Activated CD4-positive, alpha-beta T cell treated with anti-CD3 and anti-CD28 coated beads, Interleukin-2, Interleukin-6, amounts not matched to agents 100 ng/mL and 50 ng/mL, durations not matched to agents 16 hours and 8 hours (primary cell): ENCODE results near the gene MATN4.
A peak's percentile ranks its signal among the peaks of the same experiment; 100 is the strongest.

Experiments
- DNase-seq: peaks from one replicate; pipeline ENCODE4 v3.0.0-alpha.2; 2020

Gene MATN4

GRCh38 chr20:45313065-45313695 is 5.1 kb upstream of the MATN4 start:
- no peak for DNase-seq

DNA sequence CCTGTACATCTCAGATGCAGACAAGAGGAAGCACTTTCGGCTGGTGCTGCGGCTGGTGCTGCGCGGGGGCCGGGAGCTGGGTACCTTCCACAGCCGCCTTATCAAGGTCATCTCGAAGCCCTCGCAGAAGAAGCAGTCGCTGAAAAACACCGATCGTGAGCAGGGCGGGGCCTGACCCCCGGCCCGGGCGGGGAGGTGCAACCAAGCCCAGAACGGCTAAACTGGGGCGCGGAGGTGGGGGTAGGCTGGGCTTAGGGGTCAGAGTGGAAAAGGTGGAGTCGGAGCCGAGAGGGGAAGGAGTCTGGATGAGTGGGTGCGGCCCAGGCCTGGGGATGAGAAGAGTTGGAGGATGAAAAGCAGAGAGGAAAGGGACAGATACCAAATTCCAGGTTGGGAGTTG is 4.1 kb upstream of the MATN4 start:
- no peak for DNase-seq

GRCh38 chr20:45311589-45312211 is 3.6 kb upstream of the MATN4 start:
- DNase-seq: peak; percentile 83

DNA sequence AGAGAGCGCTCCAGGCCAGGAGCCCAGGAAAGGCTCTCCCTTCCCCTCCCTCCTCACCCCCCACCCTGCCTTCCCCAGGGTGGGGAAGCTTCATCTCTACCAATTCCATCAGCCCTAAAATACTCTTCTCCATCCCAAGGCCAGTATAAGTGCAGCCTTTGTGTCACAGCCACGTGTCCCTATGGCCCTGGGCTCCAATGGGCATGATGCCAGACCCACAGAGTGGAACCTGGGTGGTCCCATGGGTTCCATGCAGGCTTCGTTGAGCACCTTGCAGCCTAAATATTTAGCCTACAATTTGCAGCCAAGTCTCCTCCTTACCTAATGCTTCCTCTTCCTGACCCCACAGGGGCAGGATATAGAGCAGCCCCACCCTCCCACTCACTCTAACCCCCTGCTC is 976 bp upstream of the MATN4 start:
- DNase-seq: no peak

DNA sequence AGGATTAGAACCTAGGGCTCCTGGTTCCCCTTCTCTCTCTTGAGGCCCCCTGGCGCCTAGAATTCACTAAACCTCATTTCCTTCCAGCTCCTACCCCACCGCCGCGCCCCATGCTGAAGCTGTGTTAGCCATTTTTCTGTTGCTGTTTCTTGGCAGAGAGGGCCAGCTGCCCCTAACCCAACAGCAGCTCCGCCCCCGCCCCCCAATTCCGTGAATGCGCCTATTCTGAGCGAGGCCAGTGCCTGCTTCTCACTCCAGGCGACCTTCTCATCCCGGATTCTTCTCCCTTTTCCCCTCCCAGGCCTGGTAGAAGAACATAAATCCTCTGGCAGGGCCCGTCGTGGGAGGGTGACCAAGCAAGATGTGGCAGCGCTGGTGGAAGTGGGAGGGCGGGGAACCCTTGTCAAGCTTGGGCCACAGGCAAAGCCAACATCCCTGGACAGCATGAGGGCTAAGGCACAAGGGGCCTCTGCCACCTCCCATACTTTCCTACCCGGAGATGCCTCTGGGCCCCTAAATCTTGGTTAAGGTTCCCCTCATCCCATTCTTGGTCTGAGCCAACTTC is 941 bp downstream of the MATN4 start:
- DNase-seq: no peak

DNA sequence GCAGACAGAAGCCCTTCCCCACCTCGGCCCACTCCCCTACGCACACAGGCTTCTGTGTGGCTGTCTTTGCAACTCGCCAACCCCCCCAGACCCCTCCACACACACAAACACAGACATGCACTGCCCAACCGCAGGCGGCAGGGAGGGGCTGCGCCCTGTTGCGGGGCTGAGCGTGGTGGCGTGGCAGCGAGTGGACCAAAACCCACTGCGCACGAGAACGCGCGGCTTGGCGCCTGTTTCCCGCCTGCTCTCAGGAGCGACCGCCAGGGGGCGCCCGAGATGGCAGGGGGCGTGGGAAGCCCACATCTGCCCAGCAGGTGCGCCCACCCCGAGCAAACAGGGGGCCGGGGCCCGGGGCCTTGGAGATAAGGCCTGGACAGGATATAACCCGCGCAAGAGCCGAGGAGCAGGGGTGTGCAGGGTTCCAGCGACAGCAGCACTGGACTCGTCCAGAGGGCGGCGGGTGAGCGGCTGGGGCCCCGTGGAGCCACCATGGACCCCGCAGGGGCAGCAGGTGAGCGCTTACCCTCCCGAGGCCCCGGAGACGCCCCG is 1.6 kb downstream of the MATN4 start, which contains the start of gene RBPJL:
Gene RBPJL, plus strand, starts transcription at position 410 of the 552 bp plus-strand sequence. Its CDS starts 83 bp downstream, at position 493.
- DNase-seq: peak; percentile 63

DNA sequence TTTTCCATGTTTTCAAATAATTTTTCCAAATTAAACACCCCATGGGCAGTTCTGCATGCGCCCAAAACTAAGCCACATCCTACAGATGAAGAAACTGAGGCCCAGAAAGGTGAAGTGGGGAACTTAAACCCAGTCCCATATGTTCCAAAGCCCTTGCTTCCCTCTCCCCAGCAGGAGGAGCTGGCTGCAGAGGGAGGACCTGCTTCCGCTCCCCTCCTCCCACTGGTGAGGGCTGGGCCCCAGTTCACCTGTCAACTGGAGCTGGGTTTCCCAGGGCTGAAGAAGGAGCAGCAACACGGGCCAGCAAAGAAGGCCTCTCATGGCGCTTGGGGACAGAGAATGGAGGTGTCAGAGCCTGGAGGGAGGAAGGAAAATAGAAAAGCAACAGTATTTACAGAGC is 2.8 kb downstream of the MATN4 start:
- no peak for DNase-seq

DNA sequence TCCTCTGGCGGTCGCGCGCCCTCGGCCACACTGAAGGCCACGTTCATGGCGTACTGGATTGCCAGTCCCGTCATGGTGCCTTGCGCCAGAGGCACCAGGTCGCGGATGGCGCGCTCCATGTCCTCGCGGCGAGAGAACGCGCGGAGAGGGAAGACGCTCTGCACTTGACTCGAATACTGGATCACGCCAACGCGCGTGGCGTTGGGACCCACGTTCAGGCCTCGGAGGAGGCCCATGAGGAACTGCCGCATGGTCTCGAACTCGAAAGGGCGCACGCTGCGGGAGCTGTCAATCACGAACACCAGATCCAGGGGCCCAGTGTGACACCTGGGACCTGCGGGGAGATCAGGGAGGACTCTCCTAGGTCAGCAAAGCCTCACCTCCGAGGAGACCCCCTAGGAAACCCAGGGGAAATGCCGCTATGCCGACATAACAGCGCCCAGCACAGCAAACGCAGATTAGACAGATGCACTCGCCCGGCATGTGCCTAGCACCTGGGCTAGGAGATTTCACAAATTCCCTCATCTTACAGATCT is 3.6 kb downstream of the MATN4 start:
- no peak for DNase-seq

GRCh38 chr20:45303586-45304463 is 4.3 kb downstream of the MATN4 start:
- DNase-seq: peak; percentile 60

DNA sequence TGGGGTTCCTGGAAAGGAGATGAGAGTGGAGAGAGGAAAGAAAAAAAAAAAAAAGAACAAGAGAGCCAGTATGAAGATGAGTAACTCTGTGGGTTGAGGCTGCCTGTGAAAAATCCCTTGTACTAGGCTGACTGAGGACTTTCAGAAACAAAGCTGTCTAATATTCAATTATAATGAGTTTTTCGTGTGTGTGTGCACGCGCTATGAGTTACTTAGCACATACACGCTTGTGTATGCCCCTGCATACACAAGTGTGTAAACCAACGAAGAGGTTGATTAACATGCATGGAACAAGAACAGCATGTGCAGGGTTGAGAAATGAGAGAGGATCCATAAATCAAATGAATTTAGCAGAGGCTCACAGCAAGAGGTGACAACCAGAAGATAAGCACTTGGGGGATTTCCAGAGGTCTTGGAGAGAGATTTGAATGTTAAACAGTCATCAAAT is 6.3 kb downstream of the MATN4 start:
- peak; percentile 66 for DNase-seq

DNA sequence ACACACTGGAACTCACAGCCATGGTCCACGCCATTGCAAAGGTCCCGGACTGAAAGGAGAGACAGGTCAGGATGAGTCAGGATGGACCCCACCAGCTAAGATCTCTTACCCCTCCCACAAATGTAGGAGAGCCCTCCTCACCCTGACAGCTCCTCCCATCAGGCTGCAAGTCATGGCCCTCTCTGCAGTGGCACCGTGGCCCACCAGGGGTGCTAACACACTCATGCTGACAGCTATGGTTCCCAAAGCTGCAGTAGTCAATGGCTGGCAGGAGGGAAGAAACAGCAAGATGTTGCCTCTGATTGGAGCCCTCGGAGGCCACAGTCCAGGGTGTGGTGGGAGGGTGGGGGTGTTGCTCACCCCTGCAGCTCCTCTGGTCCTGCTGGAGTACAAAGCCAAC is 7.1 kb downstream of the MATN4 start:
- peak; percentile 75 for DNase-seq

- DNase-seq: no peak
These were observed 8.3 kb downstream of the MATN4 start for GRCh38 chr20:45299786-45300185.

DNA sequence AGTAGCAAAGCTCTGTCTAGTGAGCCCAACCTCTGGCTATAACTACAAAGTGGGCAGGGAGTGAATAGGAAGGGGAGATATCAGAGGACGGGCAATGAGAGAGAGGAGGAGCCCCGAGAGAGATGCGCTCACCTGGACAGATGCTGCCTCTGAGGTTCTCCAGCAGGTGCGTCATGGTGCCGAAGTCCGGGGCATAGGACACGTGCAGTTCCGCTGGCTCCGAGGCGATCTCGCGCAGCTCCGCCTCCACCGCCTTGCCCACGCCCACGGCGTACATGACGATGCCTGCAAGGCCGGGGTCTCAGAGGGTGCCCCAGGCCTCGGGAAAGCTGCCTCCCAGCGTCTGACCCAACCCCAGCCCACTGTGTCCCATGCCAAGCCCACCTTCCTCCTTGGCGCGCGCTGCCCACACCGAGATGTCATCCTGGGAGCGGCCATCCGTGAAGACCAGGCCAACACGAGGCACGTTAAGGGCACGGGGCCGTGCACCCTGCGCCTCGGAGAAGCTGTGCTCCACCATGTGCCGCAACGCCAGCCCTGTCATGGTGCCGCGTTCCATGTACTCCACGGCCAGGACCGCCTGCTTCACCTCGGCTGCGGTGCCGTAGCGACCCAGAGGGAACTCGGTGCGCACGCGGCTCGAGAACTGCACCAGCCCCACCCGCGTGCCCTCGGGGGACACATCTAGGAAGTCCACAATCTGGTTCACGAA is 10.2 kb downstream of the MATN4 start:
- no peak for DNase-seq

DNA sequence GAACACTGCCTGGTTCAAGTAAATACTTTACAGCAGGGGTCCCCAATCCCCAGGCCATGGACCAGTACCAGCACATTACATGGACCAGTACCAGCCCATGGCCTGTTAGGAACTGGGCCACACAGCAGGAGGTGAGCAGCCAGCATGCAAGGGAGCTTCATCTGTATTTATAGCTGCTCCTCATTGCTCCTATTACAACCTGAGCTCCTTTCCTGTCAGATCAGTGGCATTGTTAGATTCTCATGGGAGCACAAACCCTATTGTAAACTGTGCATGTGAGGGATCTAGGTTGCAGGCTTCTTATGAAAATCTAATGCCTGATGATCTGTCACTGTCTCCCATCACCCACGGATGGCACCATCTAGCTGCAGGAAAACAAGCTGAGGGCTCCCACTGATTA is 13.4 kb downstream of the MATN4 start:
- no peak for DNase-seq

GRCh38 chr20:45294003-45294368 is 14.1 kb downstream of the MATN4 start:
- DNase-seq: no peak

DNA sequence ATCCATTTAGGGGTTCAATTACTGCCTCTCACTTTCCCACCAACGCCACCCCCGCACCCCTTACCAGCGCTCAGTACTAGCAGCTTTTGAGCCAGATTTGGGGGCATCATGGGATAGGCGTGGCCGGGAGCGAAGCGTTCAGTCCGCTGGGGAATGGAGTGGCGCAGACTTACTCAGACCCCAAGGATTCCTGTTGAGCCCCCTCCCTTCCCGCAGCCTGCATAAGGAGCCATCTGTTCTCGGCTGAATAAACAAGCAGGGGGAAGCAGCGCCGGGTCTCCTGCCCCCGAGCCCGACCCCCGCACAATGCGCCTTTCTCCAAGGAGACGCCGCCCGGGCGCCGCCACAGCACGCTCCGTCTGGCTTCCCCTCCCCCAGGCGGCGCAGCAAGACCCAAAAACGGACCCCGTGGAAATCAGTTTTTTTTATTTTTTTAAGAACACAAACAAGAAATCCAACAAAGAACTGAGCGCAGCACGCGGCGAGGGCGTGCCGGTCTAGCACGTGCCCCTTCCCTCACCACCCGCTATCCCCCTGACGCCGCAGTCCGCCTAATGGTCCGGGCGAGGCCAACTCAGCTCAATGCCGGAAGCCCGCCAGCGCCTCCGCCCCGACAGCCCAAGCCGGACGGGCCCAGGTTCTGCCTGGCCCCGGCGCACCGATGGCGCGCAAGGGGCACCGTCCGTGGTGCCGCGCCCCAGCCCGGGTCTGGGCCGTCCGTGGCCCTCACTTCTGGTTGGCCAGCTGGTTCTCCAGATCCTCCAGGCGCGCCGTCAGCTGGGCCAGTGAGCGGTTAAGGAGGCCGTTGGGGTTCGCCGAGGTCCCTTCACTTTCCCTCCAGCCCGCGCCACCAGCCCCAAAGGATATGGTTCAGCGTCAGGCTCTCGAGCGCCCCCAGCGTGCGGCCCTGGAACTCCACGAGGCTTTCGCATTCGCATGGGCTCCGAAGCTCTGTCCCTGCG is 14.8 kb downstream of the MATN4 start:
- DNase-seq: peak; percentile 88

GRCh38 chr20:45292343-45292742 is 15.8 kb downstream of the MATN4 start:
- DNase-seq: no peak

DNA sequence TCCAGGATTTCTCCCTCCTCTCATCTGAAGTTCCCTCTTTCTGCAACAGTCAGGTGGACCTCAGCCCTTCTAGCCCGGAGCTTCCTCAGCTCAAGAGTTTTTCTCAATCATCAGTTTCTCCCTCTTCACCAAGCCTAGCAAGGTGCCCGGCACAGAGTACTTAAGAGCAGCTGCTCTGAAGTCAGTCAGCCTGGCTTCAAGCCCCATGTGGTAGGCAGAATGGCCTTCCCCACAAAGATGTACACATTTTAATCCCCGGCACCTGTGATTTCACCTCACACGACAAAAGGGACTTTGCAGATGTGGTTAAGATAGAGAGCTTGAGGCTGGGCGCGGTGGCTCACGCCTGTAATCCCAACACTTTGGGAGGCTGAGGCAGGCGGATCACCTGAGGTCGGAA is 16.6 kb downstream of the MATN4 start:
- no peak for DNase-seq

- peak; percentile 83 for DNase-seq
These were observed 17.3 kb downstream of the MATN4 start for GRCh38 chr20:45290677-45291355.

DNA sequence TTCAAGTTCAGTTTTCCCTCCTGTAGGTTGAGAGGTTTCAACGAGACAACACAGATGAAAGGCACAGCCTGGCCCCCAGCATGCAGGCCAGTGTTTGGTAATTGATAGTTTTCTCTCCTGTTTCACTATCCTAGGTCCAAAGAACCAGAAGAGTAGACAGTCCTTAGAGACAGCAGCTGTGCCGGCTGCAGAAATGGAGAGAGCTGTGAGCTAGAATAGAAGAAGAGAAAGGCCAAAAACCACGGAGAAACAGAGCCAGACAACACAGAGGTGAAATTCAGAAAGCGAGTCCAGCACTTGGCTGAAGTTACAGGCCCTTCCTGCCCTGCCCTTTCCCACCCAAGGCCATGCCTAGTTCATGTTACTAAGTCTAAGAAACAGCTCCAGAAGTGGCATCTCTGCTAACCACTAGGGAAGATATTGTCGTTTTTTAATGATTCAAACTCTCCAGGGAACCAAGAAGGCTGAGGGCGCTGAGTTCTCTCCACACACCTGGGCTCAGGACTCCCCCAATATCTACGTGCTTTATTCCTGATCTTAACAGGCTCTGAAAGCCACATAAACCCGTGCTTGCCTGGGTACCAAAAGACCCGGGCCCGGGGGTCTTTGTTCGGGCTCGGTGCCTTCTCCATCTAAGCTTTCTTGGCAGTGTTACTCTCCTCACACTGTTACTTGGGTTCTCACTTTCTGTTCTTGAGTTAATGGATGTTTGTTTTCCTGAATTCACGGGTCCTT is 18.0 kb downstream of the MATN4 start:
- DNase-seq: no peak
